ENCODE results near the gene RCL1.
"Not testable (repeated sequence)": the region's sequence is repeated elsewhere in the genome, so short reads cannot be mapped to it uniquely, and the experiment has no call there.

RCL1 gene

GRCh38 chr9:4792572-4793458 lies at the start of gene RCL1:
TSS of gene RCL1 (plus strand) at chr9:4792944. CDS start at chr9:4793092, 148 bp downstream.
- peak; percentile 95 for DNase-seq

GRCh38 chr9:4743131-4743875 lies 49.4 kb upstream of the RCL1 start:
- no peak for DNase-seq

- no peak for DNase-seq
Observed at GRCh38 chr9:4746278-4747030, 46.3 kb upstream of the RCL1 start.

GRCh38 chr9:4748612-4749011 lies 44.1 kb upstream of the RCL1 start:
- DNase-seq = no peak

- DNase-seq = no peak
Observed at GRCh38 chr9:4750023-4750673, 42.6 kb upstream of the RCL1 start.

GRCh38 chr9:4754530-4754929 lies 38.2 kb upstream of the RCL1 start:
- DNase-seq = not testable (repeated sequence)

GRCh38 chr9:4755026-4755609 lies 37.6 kb upstream of the RCL1 start:
- no peak for DNase-seq

- no peak for DNase-seq
Observed at GRCh38 chr9:4756420-4756819, 36.3 kb upstream of the RCL1 start.

- no peak for DNase-seq
Observed at GRCh38 chr9:4760122-4760521, 32.6 kb upstream of the RCL1 start.

- peak; percentile 60 for DNase-seq
Observed at GRCh38 chr9:4762108-4762885, 30.4 kb upstream of the RCL1 start.

- peak; percentile 45 for DNase-seq
Observed at GRCh38 chr9:4762886-4763541, 29.7 kb upstream of the RCL1 start.

- DNase-seq = no peak
Observed at GRCh38 chr9:4764033-4764432, 28.7 kb upstream of the RCL1 start.

GRCh38 chr9:4768681-4769080 lies 24.1 kb upstream of the RCL1 start:
- no peak for DNase-seq

GRCh38 chr9:4769321-4770080 lies 23.2 kb upstream of the RCL1 start:
- DNase-seq = no peak

- DNase-seq = no peak
Observed at GRCh38 chr9:4771788-4772187, 21.0 kb upstream of the RCL1 start.

- no peak for DNase-seq
Observed at GRCh38 chr9:4774209-4774608, 18.5 kb upstream of the RCL1 start.

- not testable (repeated sequence) for DNase-seq
Observed at GRCh38 chr9:4774958-4775357, 17.8 kb upstream of the RCL1 start.

- DNase-seq = no peak
Observed at GRCh38 chr9:4780651-4781050, 12.1 kb upstream of the RCL1 start.

GRCh38 chr9:4781408-4781807 lies 11.3 kb upstream of the RCL1 start:
- no peak for DNase-seq

- DNase-seq = not testable (repeated sequence)
Observed at GRCh38 chr9:4783191-4783590, 9.6 kb upstream of the RCL1 start.

Data from left hindlimb (tissue), 1 donor.